Stimulated activated CD4-positive, alpha-beta T cell treated with anti-CD3 and anti-CD28 coated beads, Interleukin-1b, Interleukin-23, amount 100 ng/mL, for 1 hour (primary cell): ENCODE results near the gene USP46.

Source experiments
- DNase-seq, 2 donors: peaks; one replicate each; pipeline ENCODE4 v3.0.0-alpha.2; 2020; ENCODE audit warnings: low read depth in 2 of 2

USP46 gene, protein sequence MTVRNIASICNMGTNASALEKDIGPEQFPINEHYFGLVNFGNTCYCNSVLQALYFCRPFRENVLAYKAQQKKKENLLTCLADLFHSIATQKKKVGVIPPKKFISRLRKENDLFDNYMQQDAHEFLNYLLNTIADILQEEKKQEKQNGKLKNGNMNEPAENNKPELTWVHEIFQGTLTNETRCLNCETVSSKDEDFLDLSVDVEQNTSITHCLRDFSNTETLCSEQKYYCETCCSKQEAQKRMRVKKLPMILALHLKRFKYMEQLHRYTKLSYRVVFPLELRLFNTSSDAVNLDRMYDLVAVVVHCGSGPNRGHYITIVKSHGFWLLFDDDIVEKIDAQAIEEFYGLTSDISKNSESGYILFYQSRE

DNA sequence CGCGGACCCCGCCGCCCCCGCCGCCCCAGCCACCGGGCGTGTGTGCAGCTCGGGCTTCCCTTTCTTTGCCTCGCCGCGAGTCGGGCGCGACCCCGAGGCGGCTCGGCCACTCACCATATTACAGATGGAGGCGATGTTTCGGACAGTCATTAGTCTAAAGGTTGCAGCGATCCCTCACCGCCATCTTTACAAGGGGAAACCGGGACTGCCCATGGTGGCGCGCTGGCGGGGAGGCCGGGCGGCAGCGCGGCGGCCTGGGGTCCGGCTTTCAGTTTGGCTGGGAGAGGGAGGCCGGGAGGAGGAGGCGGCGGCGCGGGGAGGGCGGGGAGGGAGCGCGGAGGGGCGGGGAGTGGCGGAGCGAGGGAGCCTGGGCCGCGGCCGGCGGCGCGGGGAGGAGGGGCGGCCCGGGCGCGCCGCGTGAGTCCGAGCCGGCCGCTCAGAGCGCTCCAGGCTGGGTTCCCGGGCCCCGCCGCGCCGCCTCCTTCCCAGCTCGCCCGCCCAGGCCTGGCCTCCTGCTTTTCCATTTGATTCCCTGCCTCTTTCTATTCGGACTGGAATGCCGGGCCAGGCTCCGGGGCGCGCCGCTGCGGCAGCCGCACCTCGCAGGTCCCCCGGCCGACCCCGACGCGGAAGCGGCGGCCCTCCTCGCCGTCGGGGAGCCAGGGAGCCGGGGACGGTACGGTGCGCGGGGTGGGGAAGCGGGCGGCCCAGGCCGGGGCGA is at the start of gene USP46:
USP46 (minus strand) TSS at position 301 of the 721 bp plus-strand sequence; CDS start at position 150, 151 bp downstream.
- peak in 1 of 2 donors; percentile 33 for DNase-seq

DNA sequence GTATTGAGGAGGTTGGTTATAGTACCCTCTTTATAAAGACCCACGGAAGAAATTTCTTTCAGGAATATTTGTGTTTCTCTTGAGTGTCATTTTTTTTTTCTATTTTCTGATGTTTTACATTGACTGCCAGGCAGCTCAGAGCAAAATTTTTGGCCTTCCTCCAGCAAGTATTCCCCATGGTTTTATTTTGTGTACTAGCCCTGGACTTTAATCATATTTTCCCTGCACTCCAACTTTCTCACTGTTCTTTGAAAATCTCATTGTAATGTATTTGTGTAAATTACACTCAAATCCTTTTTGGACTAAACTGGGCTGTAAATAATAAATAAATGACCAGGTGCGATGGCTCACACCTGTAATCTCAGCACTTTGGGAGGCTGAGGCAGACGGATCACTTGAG is 45.6 kb upstream of the USP46 start:
- no peak for DNase-seq

DNA sequence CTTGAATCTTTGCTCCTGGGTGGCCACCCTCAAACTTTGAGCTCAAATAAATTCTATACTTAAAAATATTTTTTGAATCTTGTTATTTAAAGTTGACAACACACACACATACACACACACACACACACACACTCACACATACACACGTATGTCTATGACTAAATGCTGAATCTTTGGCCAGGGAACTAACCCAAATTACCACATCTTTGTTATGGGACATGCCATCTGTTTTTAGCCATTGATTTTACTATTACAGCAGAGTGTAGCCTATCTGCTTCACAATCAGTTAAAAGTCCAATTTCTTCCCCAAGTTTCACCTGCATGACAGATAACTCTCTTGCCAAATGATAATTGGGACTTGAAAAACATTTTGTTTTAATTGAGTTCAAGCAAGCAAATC is 45.0 kb upstream of the USP46 start:
- no peak for DNase-seq

DNA sequence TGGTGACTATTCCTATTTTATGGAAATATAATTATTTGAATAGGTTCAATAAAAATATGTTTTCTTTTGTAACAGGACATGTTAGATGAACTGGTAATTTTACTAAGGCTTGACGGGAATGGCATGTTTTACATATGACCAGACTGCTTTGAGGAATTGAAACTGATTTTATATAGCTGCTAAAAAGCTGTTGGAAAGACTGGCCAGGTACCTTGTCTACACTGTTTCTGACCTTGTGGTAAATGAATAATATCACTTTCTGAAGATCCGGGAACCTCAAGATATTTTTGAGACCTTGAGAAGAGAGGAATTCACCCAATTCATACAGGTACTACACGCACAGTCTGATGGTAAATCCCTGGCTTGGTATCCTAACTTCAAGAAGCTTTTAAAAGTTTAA is 42.1 kb upstream of the USP46 start:
- no peak for DNase-seq

DNA sequence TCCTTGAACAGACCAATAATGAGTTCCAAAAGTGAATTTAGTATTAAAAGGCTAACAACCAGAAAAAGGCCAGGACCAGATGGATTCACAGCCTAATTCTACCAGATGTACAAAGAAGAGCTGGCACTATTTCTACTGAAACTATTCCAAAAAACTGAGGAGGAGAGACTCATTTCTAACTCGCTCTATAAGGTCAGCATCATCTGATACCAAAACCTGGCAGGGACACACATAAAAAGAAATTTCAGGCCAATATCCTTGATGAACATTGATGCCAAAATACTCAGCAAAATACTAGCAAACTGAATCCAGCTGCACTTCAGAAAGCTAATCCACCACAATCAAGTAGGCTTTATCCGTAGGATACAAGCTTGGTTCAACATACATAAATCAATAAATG is 35.8 kb upstream of the USP46 start:
- DNase-seq, result no peak

DNA sequence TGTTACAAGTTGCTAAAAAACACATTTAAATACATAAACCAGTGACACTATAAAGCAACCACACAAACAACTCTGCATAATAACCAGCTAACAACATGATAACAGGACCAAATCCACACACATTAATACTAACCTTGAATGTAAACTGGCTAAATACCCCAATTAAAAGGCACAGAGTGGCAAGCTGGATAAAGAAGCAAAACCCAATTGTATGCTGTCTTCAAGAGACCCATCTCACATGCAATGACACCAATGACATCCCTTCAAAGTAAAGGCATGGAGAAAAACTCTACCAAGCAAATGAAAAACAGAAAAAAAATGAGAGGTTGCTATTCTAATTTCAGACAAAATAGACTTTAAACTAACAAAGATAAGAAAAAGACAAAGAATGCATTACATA is 34.4 kb upstream of the USP46 start:
- no peak for DNase-seq

DNA sequence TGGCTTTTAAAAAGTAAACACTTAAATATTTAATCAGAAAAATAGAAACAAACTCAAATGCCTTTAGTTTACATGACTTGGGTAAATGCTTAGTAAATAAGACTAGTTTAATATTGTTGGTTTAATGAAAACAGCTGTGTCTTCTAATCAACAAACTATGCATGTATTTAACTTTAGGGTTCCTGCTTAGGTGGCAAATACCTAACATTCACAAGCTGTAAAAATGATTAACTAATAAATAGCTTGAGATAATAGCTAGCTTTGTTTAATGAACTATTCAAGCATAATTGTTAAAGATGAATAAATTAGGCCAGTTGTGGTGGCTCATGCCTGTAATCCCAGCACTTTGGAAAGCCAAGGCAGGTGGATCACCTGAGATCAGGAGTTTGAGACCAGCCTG is 30.0 kb upstream of the USP46 start:
- DNase-seq, result no peak

DNA sequence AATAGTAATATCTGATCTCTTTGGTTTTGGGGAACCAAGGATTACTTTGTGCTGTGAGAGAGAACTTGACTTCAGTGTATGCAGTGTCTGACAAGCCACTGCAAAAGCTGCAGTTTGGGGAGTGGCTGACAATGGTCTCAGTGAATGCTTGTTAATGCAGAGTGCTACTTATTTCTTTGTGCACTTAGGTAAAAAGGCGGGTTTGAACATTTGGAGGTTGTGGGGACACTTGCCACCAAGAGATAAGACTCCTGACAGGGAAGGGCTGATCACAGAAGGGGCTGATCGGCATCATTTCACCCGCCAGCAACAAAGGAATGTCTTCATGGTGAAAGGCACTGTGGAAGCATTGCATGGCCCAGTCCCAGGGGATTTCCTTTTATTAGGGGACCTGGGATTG is 28.6 kb upstream of the USP46 start:
- DNase-seq, result no peak

DNA sequence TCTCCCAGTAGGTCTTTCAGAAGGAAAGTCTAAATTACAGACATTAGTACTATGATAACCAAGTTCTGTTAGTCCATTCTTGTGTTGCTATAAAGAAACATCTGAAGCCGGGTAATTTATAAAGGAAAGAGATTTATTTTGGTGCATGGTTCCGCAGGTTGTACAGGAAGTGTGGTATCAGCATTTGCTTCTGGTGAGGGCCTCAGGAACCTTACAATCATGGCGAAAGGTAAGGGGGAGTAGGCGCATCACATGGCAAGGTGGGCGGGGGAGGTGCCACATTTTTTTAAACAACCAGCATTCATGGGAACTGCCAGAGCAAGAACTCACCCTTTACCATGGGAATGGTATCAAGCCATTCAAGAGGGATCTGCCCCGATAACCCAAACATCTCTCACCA is 26.2 kb upstream of the USP46 start:
- DNase-seq, result no peak

DNA sequence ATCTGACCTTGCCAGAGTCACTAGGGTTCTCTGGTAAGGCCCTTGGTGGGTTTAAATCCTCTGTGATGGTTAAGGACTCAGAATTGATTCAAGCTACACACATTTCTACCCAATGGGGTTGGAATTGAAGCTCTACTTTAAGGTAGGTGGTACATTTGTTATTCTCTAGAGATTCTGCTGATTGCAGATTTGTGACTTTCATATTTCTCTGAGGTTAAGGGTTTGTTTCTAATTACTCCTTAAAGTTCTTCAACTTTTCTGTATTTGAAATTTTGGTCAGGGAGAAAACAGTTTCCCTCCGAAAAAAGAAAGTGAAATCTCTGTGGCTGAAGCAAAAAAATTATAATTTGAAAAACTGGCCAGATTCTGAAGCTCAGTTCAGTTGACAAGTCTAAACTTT is 25.8 kb upstream of the USP46 start:
- no peak for DNase-seq

DNA sequence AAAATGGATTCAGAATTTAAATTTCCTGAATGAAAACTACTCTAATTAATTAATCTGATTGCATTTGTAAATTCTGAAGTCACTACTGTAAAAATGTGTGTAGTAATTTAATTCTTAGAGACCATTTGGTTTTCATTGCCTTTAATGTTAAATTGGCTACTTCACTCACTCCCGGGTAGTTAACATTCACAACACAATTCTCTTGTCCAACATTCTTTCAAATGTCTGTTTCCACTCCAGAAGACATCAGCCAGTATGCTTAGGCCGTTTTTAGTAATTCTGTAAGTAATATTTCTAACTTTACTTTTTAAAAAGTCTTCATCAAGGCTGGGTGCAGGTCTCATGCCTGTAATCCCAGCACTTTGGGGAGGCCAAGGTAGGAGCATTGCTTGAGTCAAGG is 21.3 kb upstream of the USP46 start:
- DNase-seq, result no peak

DNA sequence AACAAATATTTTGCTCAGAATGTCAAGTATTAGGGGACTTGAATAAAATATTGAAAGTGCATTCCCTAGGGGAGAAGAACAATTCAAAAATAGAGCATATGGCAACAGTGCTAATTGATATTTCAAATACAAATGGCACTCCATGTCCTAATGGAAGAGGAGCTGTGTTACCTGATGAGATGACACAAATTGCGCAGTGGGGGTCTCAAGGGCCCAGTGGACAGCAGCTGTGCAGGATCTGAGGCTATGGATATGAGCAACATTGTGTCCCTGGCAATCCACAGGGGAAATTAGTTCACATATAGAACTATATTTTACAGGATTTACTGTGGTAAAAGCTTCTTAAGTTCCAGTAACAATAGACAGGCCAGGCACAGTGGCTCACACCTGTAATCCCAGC is 17.4 kb upstream of the USP46 start:
- no peak for DNase-seq

DNA sequence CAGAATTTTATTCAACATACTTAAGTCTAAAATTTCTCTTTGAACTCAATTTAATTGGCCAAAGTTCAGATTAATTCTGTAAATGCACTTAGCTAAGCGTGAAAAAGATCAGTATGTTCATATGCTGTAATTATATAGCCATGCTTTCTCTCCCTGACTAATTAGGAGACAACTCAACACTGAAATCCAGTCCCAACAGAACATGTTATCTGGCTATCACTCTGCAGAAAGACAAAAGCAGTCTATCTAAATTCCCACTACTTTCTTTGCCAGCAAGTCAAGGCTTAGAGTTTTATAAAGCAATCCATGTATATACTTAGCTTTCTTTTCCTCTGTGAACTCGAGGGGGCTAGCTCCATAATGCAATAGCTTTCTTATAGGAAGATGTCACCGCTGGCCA is 16.0 kb upstream of the USP46 start:
- DNase-seq, result no peak

DNA sequence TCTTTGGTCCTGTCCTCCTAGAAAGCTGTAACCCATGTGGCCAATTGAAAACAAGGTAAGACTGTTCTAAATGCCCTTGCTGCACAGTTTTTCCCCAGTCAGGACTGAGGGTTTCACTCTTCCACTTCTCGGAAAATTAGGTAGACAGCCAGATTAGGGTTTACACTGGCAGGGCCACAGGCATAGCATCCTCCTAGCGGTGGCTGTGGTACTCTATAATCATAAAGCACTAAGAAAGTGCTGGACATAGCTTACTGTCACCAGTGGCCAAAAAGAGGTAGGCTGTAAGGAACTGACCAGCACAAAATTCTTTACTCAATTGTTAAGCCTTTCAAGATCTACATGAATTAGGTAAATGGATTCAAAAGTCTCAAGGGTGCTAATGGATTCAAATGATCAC is 11.6 kb upstream of the USP46 start:
- DNase-seq, result no peak

DNA sequence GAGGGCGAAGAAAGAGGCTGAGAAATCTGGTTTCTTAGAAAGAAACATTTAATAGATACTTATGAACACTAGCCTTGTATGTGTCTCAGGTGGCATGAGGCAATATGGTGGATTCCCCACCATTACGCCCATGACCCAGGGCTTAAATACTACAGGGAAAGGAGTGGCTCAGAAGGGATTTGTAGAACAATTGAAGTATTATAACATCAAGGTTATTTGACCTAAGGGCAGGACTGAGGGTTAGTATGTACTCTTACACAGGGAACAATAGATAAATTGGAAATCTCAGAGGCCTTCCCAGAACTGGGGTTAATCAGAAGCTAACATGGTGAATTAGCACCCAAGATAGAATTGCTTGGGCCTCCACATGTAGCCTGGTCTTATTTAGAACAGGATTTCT is 11.0 kb upstream of the USP46 start:
- no peak for DNase-seq

DNA sequence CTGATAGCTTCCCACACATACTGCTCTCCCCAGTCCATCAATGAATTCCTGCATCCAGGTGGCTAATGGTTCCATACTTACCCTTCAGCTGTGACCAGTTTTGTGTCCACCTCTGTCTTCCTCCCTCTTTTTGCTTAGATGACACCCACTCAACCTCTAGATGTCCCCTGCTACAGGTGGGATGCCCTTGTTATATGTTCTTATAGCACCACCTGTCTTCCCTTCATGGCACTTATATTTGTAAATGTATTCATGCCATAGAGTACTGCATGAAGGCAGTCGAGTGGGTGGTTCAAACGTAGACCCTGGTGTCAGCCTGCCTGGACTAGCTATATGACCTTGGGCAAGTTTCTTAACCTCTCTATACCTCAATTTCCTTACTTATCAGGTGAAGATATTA is 6.5 kb upstream of the USP46 start:
- no peak for DNase-seq

DNA sequence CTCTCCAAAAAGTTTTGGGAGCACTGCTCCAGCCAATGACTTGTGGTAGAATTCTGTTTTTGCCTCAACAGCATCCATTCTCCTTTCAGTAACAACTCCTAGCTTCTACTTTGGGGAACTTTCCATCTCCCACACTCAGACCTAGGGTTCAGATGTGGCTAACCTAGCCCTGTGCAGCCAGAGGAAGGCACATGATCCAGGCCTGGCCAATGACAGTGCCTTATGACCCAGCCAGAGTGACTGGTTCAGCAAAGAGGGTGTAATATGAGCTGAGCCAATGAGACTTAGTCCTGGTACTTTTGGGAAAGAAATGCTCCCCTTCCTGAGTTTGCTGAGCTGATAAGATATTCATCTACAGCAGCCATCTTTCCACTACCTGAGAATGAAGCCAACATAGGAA is 5.4 kb upstream of the USP46 start:
- DNase-seq, result no peak

DNA sequence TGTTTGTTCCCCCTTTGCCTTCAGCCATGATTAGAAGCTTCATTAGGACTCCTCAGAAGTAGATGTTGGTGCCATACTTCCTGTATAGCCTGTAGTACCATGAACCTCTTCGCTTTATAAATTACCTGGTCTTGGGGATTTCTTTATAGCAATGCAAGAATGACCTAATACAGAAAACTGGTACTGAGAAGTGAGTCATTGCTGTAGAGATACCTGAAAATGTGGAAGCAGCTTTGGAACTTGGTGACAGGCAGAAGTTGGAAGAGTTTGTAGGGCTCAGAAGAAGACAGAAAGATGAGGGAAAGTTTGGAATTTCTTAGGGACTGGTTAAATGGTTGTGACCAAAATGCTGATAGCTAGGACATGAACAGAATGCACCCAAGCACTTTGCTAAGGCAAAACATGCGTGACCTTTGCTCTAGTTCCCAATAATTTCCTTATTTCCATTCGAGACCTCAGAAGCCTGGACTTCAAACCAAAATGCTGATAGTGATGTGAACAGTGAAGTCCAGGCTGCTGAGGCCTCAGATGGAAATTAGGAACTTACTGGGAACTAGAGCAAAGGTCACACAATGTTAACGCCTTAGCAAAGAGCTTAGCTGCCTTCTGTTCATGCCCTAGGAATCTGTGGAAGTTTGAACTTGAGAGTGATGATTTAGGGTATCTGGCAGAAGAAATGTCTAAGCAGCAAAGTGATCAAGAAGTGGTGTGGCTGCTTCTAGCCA is 3.0 kb upstream of the USP46 start:
- DNase-seq, result no peak

DNA sequence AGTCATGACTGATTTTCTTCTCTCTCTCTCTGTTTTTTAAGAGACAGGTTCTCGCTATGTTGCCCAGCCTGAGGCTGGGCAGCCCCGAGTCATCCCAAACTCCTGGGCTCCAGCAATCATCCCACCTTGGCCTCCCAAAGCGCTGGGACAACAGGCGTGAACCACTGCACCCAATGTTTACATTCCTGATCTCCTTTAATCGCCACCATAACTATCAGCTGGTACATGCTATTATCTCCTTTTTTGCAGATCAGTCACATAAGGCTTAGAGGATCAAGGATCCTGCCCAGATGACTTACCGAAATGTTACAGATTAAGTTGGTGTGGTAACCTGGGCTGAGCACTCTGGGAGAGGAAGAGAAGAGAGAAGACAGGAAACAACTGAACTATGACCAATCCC is 1.5 kb upstream of the USP46 start:
- no peak for DNase-seq

DNA sequence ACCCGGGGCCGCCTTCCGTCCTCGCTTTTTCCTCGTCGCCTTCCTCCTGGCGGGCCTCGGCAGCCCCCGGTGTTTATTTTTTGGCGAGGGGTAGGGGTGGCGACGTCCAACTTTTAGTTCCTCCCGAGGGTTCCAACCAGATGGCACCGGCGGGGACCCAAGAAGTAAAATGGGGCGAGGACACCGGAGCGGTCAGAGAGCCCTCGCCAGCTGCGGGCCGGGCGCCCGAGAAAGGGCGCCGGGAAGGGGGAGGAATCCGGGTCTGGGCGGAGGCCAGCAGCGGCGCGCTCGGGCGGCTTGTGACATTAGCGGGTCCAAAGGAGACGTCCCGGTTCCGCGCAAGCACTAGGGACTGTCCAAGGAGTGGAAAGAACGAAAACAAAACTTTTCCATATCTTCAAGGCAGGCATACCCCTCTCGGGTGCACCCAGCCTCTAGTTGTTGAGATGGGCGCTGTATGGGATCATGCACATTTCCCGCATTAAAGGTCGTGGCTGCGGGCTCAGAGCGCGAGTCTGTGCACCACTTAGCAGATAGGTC is 691 bp upstream of the USP46 start:
- DNase-seq, result no peak

DNA sequence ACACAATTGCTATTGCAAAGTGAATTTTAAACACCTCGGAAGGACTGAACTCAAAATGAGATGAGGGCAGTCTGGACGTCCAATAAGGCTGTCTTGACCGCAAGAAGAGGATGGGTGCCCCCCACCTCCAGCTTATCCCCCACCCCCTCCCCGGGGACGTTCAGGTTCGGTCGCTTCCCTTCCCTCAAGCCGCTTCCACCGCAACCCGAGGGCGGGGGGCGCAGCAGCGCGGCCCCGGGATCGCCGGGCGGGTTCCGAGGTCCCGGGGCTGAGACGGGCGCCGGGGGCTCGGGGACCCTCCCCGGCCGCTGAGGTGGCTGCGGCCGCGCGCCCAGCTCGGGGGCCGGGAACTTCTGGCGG is 480 bp downstream of the USP46 start:
- no peak for DNase-seq

DNA sequence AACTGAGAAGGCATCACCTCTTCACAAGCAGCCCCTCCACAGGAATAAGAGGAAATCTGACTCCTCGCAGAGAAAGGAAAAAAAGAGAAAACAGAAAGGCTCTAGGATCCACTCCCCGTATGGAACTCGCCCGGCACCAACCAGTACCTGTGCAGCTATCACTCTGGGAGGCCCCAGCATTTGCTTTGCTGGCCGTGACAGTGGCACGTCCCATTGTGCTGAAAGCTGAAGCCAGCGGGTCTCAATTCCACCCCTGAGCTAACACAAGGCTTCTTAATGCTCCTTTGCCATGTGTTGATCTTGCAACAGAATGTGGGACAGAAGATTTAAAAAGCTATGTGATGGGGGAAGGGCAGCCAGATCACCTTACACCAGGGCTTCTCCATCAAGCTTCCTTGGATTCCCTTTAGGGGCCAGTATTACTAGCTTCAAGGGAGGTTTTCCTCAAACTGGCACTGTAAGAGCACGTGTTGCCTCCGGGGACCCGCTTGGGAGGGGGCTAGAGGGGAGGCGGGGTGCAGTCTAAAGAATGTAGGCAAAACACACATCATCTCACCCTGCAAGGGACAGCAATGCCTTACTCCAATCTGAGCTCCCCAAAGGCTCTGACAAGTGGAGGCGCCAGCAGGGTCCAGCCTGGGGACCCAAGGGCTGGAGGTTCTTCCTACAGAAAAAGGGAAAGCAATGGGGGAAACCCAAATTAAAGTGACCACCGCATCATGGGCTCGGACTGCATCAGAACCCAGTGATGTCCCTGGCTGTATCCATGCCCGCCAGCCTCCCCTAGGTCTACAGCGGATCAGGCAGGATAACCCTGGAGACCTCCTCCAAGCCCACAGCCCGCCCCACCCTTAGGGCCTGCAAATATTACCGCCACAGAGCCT is 1.2 kb downstream of the USP46 start:
- DNase-seq, result no peak
